Fibroblast of skin of left biceps (primary cell): ENCODE measurements around the gene BTC.
"Not testable (repeated sequence)": the region's sequence is repeated elsewhere in the genome, so short reads cannot be mapped to it uniquely, and the experiment has no call there.

ENCODE experiments used
- DNase-seq, 2 experiments: peaks; one replicate each; pipeline ENCODE4 v3.0.0-alpha.2; 2013; ENCODE audit warnings: low read depth in 2 of 2

Gene BTC

GRCh38 chr4:74758551-74759145 is 35.7 kb downstream of the BTC start:
- DNase-seq = no peak

GRCh38 chr4:74757136-74757535 is 37.2 kb downstream of the BTC start:
- DNase-seq = no peak

- no peak for DNase-seq
These were observed 38.8 kb downstream of the BTC start for GRCh38 chr4:74755486-74755885.

DNA sequence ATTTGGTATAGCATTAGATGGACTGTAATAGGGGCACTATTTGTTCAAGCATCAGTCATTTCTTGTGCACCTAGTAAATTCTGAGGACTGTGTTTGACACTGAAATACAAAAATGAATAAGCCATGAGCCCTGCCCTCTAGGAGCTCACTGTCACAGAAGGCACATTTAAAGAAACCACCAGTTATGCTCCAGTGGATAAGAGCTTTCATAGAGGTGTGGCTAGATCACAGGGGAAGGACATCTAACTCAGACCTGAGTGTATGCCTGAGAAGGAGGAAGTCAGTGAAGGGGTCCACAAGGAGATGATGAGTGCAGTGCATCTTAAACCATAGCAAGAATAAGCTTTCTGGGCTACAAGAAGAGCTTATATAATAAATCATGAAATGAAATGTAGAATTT is 40.1 kb downstream of the BTC start:
- DNase-seq = no peak

DNA sequence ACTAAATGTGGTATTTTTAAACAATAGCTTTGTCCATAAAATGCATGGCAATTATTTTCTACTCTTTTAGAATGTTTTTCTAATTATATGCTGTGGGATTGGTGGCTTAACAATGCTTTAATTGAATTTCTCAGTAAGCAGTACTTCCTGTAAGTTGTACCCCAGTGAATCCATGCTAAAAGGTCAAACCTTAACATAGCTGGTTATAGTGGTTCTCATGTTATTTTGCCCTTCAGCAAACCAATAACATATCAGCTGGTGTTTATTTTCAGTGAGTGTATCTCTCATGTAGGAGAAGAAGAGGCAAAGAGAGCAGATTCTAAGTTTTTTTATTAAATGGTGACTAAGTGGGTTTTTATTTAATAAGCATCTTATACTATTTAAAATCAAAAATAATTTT is 41.5 kb downstream of the BTC start:
- DNase-seq = no peak

- DNase-seq = no peak
These were observed 42.5 kb downstream of the BTC start for GRCh38 chr4:74751856-74752255.

- no peak for DNase-seq
These were observed 43.1 kb downstream of the BTC start for GRCh38 chr4:74751247-74751646.

DNA sequence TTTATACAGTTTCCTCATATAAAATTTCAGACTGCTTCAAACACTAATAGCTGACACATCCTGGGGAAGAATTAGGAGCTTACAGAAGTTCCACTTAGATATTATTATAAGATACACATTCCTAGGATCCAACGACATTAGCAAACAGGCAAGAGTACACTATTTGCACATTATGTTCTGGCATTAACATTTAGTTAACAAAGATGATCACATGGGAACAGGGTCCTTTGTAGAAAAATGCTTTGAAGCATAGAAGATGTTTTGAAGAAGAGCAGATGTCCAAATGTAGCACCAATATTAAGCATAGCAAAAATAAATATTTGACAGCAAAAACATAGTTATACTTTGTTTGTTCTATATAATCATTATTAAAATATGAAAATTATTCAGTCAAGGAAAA is 52.1 kb downstream of the BTC start:
- no peak for DNase-seq

- peak; percentile 4 to 9 for DNase-seq
These were observed 55.7 kb downstream of the BTC start for GRCh38 chr4:74738464-74739143.

DNA sequence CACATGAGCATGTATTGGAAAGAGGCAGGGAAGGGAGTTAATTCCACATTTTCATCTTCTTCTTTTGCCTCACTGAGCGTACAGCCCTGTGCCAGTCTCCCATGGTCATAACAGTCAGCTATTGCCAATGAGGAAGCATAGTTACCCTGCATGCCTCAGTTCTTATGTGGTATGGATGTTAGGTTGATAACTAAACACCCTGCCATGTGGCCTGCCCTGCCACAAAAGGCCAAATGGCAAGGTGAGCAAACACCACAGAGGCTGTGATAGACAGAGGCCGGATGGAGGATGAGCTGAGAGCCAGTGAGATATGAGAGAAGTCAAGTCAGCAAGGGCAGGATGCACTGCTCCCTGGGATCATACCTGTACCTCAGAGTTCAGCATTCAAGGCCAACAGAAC is 59.3 kb downstream of the BTC start:
- no peak for DNase-seq

- no peak for DNase-seq
These were observed 60.6 kb downstream of the BTC start for GRCh38 chr4:74733756-74734155.

DNA sequence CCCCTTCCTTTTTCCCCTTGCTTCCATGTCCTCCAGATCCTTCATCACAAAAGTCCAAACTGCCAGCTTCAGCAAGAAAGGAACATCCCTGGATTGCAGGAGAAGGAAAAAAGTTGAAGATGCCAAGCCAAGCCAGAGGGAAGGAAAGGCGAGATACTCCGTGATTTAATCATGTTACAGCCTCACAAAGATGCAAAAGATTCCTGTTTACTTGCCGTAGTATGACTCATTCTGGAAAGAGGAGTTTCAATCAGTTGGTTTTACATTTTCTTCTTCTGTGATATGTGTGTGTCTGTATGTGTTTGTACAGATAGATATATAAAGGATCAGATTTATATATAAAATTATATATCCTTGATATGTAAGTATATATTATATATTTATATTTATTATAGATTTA is 69.3 kb downstream of the BTC start:
- no peak for DNase-seq

DNA sequence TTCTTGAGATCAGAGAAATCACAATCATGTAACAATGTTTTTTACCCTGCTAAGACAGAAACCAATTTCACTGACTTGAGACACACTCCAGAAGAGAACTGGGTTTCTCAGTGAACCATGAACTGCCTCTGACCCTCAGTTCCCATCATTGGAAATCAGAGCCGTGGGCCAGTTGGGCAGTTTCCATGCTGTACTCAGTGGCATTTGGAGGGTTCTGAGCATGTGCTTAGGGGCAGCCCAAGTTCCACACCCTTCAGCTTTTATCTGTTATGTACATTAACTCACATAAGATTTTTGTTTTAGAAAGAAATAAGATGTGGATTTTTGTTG is 77.9 kb downstream of the BTC start:
- no peak for DNase-seq

- no peak for DNase-seq
These were observed 78.5 kb downstream of the BTC start for GRCh38 chr4:74715706-74716435.

GRCh38 chr4:74714611-74715130 is 79.7 kb downstream of the BTC start:
- DNase-seq = no peak

- not testable (repeated sequence) for DNase-seq
These were observed 86.2 kb downstream of the BTC start for GRCh38 chr4:74708135-74708534.
